ENCODE data around the gene CDC42BPG. TPM values are rescaled to one million over a fixed set of nuclear protein-coding genes. Genes with fewer than 3 reads are reported as not detected.

The CDC42BPG gene
- total RNA-seq, 1 experiment from 2014 or later = 30.1 TPM

DNA sequence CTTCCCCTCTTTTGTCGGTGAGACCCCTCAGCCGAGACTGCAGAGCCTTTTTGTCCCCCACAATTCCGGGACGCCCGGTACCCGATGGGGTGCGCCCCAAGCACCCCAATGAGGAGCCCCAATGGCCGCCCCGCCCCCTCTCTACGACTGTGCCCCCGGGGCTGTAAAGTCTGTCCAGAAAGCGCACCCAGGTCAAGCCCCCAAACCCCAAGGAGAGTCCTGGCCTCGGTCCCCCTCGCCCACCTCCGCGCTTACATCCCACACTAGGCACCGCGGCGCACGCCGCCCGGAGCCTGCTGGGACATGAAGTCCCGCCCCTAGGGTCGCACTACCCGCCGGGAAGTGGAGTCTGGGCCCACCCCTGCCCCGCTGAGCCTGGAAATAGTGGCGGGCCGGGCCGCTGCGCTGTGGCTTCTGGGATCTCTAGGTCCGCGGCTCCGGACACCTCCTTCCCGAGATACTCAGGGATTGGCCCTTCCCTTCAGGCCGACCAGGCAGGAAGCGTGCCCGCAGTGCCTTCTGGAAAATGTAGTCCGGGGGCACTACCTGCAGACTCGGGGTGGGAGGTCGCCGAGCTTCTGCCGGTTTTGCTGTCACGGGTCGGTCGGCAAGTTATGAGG, 34.1 kb downstream of the CDC42BPG start, which contains the start of gene MEN1:
TSS of gene MEN1 (minus strand) at position 281 of the 620 bp plus-strand sequence. CDS start 442 bp downstream, outside the sequence.
- H3K4me2 ChIP-seq (ENCODE audit: low read length) = peak within 1 kb of the TSS; percentile 98
- H3K27me3 ChIP-seq (ENCODE audit: insufficient read depth, low read length) = no peaks in the 10 kb centered on the region
- H4K20me1 ChIP-seq (ENCODE audit: insufficient read depth) = no peaks in the 10 kb centered on the region
- peak within 1 kb of the TSS; percentile 89 to 91 for H3K4me3 ChIP-seq (replicated peaks in 1 of 2; ENCODE audit: low read depth in 1 of 2, low read length in 2 of 2)
- H3K9me2 ChIP-seq (ENCODE audit: insufficient read depth) = no peaks in the 10 kb centered on the region
- ChIA-PET CTCF (interaction anchor here (1.0 kb wide), 1 partner anchor 34 kb away, joined by 3 read pairs; the partner anchor contains the start of gene CDC42BPG), RAD21 (ENCODE audit: low non-redundant PET in 1 of 2, low total read pairs in 2 of 2, uncharacterized antibody in 2 of 2, unreplicated experiment in 2 of 2) (no interaction called here), POLR2A (interaction anchor here (1.1 to 2.5 kb wide), 2 partner anchors 32 to 34 kb away, joined by 5 to 11 read pairs; partner anchors contain the start of genes CDC42BPG and SF1)
- H3K4me1 ChIP-seq (ENCODE audit: control insufficient read depth in 1 of 2, insufficient read depth in 2 of 2, low read length in 2 of 2) = peaks cover 7 to 18% of the 10 kb centered on the region in 2 experiments
- H2AFZ ChIP-seq (ENCODE audit: low read depth, low read length, poor library complexity, severe bottlenecking) = no peak within 1 kb of the TSS
- DNase-seq (ENCODE audit: low read depth, low spot score) (peak; percentile 90), ATAC-seq (peak; percentile 97)
- H3K79me2 ChIP-seq (ENCODE audit: insufficient read depth, low read length) = peaks cover 13% of the 10 kb centered on the region; the same call in 1 of the 2 replicates
- intact Hi-C loops (cut with micrococcal nuclease) = no loop called here
- BruUV-seq (replicated peaks) = no TSS peak
- H3K9me3 ChIP-seq (ENCODE audit: control insufficient read depth in 1 of 2, insufficient read depth in 1 of 2, low read depth in 1 of 2, low read length in 2 of 2) = no peaks in the 10 kb centered on the region
- H3K36me3 ChIP-seq (ENCODE audit: control insufficient read depth in 1 of 2, insufficient read depth in 2 of 2, low read length in 2 of 2) = peaks cover 5 to 10% of the 10 kb centered on the region in 2 experiments; a peak in 1 of 4 replicates
- peak within 1 kb of the TSS; percentile 65 for H3K27ac ChIP-seq (ENCODE audit: low read depth, low read length)
- peak within 1 kb of the TSS; percentile 83 for H3K9ac ChIP-seq (ENCODE audit: low read length)
- TF ChIP-seq POLR2A (IDR thresholded peaks at IDR 0.05; ENCODE audit: borderline replicate concordance, extremely low read depth, insufficient read depth, insufficient read length) = peak; percentile 70
- TF ChIP-seq EZH2phosphoT487 (IDR thresholded peaks at IDR 0.05; ENCODE audit: borderline replicate concordance) = no peak
- no peak for TF ChIP-seq CEBPB (IDR thresholded peaks at IDR 0.05; ENCODE audit: low read depth)
- no peak for TF ChIP-seq ZNF274 (IDR thresholded peaks at IDR 0.05; ENCODE audit: low read depth, low read length)
- peak; percentile 66 for TF ChIP-seq SP1 (IDR thresholded peaks at IDR 0.05; ENCODE audit: low read depth)
- TF ChIP-seq FOSL1 (IDR thresholded peaks at IDR 0.05; ENCODE audit: low read depth) = no peak
- TF ChIP-seq SIN3A (IDR thresholded peaks at IDR 0.05; ENCODE audit: low read depth) = no peak
- no peak for TF ChIP-seq CBX3 (IDR thresholded peaks at IDR 0.05; ENCODE audit: low read depth)
- no peak for TF ChIP-seq RAD21 (IDR thresholded peaks at IDR 0.05; ENCODE audit: low read depth)
- no peak for TF ChIP-seq JUND (IDR thresholded peaks at IDR 0.05)
- TF ChIP-seq POLR2AphosphoS5 (IDR thresholded peaks at IDR 0.05; ENCODE audit: low read depth, low read length) = peak; percentile 89
- TF ChIP-seq EGR1 (IDR thresholded peaks at IDR 0.05; ENCODE audit: low read depth) = no peak
- TF ChIP-seq EZH2 (IDR thresholded peaks at IDR 0.05) = no peak
- peak; percentile 44 for TF ChIP-seq YY1 (IDR thresholded peaks at IDR 0.05; ENCODE audit: extremely low read depth, insufficient replicate concordance, low read depth, low read length)
- TF ChIP-seq, protein P1, sequence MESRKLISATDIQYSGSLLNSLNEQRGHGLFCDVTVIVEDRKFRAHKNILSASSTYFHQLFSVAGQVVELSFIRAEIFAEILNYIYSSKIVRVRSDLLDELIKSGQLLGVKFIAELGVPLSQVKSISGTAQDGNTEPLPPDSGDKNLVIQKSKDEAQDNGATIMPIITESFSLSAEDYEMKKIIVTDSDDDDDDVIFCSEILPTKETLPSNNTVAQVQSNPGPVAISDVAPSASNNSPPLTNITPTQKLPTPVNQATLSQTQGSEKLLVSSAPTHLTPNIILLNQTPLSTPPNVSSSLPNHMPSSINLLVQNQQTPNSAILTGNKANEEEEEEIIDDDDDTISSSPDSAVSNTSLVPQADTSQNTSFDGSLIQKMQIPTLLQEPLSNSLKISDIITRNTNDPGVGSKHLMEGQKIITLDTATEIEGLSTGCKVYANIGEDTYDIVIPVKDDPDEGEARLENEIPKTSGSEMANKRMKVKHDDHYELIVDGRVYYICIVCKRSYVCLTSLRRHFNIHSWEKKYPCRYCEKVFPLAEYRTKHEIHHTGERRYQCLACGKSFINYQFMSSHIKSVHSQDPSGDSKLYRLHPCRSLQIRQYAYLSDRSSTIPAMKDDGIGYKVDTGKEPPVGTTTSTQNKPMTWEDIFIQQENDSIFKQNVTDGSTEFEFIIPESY (IDR thresholded peaks at IDR 0.05; ENCODE audit: extremely low read depth, insufficient replicate concordance, low read length) = no peak
- no peak; the same call in 1 of the 2 replicates for TF ChIP-seq ELF1 (IDR thresholded peaks at IDR 0.05; ENCODE audit: borderline replicate concordance, low read depth)
- no peak for TF ChIP-seq SRF (IDR thresholded peaks at IDR 0.05; ENCODE audit: low read depth)
- TF ChIP-seq, protein P2, sequence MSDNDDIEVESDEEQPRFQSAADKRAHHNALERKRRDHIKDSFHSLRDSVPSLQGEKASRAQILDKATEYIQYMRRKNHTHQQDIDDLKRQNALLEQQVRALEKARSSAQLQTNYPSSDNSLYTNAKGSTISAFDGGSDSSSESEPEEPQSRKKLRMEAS (IDR thresholded peaks at IDR 0.05) = peak; percentile 61; the same call in 1 of the 2 replicates
- TF ChIP-seq TCF7L2 (IDR thresholded peaks at IDR 0.05; ENCODE audit: borderline replicate concordance, extremely low read depth, insufficient read depth, insufficient read length) = no peak
- TF ChIP-seq, protein P3, sequence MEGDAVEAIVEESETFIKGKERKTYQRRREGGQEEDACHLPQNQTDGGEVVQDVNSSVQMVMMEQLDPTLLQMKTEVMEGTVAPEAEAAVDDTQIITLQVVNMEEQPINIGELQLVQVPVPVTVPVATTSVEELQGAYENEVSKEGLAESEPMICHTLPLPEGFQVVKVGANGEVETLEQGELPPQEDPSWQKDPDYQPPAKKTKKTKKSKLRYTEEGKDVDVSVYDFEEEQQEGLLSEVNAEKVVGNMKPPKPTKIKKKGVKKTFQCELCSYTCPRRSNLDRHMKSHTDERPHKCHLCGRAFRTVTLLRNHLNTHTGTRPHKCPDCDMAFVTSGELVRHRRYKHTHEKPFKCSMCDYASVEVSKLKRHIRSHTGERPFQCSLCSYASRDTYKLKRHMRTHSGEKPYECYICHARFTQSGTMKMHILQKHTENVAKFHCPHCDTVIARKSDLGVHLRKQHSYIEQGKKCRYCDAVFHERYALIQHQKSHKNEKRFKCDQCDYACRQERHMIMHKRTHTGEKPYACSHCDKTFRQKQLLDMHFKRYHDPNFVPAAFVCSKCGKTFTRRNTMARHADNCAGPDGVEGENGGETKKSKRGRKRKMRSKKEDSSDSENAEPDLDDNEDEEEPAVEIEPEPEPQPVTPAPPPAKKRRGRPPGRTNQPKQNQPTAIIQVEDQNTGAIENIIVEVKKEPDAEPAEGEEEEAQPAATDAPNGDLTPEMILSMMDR (IDR thresholded peaks at IDR 0.05 in 2 of 3, conservative IDR thresholded peaks at IDR 0.05 in 1 of 3; ENCODE audit: borderline replicate concordance in 1 of 3, insufficient read depth in 1 of 3, low read depth in 2 of 3, low read length in 2 of 3) = no peak
- TF ChIP-seq, protein P4, sequence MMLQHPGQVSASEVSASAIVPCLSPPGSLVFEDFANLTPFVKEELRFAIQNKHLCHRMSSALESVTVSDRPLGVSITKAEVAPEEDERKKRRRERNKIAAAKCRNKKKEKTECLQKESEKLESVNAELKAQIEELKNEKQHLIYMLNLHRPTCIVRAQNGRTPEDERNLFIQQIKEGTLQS (IDR thresholded peaks at IDR 0.05) = no peak
